GM21381 (cell line): ENCODE data around the gene RNF222.
A peak's percentile ranks its signal among the peaks of the same experiment; 100 is the strongest.
"Not testable (repeated sequence)": the region's sequence is repeated elsewhere in the genome, so short reads cannot be mapped to it uniquely, and the experiment has no call there.

Experiments used
- ATAC-seq: cut with Tn5 transposase; IDR thresholded peaks from one replicate; pipeline ENCODE4 v1.9.1; 2021; ENCODE audit warnings: mild to moderate bottlenecking, moderate library complexity; ENCODE audit not compliant: unreplicated experiment

RNF222 gene

DNA sequence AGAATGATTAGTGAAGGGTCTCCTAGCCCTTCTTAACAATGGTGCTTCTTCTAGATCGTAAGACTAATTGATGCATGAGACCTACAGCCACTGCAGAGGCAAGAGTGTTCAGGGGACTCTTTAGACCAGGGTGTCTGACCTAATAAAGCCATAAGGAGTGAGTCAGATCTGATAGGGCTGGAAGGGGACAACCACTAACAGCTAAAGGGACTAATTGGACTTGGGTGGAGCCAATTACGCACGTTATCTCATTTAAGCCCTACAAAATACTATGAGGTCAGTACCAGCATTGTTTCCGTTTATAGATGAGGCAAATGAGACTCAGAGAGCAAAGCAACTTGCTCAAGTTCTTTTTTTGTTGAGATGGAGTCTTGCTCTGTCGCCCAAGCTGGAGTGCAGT lies 14.5 kb upstream of the RNF222 start:
- no peak for ATAC-seq

DNA sequence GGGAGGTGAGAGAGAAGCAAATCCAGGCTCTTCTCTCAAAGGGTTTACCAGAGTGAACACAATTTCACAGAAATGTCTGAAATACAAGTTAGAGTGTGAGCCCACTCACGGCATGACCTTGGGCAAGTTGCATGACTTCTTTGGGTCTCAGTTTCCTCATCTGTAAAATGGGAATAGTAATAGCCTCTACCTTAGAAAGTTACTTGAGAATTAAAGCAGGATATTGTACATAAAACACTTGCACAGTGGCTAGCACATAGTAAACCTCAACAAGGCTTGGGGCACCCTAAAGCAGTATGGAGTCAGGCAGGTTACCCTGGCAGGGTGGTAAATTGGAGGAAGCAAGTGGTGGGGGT lies 13.2 kb upstream of the RNF222 start:
- no peak for ATAC-seq

DNA sequence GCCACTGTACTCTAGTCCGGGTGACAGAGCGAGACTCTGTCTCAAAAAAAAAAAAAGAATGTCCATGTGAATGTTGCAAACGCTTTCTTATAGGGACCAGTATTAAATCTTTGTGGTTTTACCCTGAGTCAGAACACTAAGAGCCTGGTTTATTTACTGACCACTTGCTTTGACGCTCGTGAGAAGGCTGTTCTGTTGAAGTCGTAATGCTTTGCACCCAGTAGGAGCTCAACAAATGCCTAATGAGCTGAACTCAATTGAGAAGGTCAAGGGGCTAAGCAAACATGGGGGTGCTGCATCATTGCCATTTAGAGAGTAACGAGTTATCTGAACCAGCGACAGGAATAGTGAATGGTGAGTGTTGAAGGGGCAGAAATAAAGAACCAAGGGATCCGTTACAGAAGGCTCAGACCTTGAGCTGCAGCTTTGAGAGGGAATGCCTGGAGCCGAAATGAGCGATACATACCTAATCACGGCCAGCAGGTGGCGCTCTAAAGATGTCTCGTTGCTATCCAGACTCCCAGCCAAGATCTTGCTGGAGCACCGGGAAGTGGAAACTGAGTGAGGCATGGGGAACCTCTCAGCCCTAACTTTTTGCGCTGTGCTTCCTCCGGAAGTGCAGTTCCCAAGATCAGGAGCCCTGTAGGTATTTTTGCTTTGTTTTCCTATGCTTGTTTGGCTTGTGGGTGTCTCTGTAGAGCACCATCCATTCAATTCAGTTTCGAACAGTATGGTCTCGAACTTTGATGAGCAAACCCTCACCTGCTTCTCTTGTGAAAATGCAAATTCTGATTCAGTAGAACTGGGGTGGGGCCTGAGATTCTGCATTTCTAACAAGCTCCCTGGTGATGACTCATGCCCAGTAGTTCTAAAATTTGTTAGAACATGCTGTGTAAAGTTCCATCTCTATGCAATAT lies 12.6 kb upstream of the RNF222 start:
- no peak for ATAC-seq

DNA sequence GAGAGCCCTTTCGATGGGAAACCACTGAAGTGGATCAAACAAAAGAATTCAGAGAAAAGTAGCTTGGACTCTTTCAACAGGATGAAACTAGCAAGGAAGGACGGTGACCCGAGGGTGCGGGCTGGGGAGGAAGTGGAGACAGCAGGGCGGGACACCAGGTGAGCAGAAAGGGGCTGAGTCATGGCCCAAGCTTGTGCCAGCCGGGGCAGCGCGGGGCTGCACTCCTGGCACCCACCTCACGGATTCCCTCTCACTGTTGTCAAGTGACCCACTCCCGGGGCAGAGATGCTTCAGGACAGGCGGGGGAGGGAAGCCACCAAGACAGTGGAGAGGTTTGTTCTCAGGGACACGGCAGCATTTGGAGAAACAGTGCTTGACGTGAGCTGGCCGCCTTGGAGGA lies 10.7 kb upstream of the RNF222 start:
- no peak for ATAC-seq

DNA sequence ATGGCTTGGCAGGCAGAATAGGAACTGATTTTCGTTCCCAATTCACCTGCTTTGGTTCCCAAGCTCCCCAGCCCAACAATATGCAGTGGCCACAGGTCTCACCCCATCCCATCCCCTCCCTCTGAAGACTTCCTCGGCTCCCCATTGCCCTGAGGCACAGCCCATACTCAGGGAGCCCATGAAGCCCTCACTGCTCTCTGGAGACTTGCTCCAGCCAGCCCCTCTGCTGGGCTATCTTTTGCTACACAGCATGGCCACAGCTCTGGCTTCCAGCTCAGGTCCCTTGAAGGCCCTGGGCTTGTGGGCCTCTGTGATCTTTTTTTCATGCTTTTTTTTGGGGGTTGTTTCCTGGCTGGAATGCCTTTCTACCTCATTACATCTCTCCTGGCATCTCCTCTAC lies 8.5 kb upstream of the RNF222 start:
- no peak for ATAC-seq

DNA sequence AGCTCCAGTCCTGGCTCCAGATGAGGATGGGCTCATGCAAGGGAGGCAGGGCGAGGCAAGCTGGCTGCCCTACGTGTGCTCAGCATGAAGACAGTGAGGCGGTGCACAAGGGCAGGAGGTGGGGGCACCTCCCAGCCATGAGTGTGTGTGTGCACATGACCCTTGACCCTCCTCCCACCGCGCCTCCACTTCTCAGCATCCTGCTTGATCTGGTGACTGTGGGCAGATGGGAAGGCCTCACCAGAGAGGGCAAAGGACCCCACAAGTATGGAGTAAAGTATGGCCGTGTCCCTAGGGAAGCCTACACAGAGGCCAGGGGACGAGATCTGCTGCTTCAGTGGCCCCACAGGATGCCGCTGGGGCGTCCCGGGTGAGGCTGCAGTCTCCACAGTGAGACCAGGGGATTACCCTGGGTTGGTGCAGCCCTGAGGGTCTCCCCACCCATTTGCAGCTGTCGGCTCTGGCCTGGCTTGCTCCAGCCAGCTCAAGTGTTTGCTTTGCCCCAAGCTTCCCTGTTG lies 7.9 kb upstream of the RNF222 start:
- no peak for ATAC-seq

DNA sequence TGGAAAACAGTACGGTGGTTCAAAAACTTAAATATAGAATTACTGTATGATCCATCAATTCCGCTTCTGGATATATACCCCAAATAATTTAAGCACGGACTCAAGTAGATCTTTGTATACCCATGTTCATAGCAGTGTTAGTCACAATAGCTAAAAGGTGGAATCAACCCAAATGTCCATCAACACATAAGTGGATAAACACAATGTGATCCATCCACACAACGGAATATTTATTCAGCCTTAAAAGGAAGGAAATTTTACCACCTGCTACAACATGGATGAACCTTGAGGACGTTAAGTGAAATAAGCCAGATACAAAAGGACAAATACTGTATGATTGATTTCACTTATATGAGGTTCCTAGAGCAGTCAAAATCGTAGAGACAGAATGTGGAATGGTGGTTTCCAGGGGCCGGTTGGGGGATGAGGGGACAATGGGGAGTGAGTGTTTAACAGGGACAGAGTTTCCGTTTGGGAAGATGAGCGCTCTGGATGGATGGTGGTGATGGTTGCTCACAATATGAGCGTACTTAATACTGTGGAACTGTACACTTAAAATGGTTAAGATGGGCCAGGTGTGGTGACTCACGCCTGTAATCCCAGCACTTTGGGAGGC lies 5.4 kb upstream of the RNF222 start:
- no peak for ATAC-seq

DNA sequence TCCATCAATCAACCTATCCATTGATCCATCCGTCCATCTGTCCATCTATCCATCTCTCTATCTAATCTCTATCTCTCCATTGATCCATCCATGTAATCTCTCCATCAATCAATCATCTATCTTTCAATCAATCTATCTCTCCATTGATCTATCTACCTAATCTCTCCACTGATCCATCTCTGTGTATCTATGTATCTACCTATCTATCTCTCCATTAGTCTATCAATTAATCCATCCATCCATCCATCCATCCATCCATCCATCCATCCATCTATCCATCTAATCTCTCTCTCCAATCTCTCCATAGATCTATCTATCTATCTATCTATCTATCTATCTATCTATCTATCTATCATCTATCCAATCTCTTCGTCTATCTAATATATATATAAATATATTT lies 3.5 kb upstream of the RNF222 start:
- ATAC-seq = no peak

DNA sequence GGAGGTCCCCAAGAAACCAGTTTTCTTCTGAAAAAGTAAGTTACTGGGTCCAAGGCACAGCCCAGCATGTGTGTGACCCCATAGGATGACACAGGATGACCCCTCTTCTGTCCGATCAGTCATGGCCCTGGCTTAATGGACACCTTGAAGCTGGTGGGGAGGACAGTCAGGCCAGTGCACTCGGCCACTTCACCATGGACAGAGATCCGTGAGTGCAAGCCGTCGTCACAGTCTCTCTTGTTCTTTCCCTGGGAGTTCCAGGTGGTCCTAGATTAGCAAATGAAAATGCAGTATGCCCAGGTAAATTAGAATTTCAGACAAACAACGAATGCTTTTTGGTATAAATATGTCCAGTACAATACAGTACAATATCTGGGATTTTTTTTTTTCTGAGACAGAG lies 1.4 kb upstream of the RNF222 start:
- no peak for ATAC-seq

DNA sequence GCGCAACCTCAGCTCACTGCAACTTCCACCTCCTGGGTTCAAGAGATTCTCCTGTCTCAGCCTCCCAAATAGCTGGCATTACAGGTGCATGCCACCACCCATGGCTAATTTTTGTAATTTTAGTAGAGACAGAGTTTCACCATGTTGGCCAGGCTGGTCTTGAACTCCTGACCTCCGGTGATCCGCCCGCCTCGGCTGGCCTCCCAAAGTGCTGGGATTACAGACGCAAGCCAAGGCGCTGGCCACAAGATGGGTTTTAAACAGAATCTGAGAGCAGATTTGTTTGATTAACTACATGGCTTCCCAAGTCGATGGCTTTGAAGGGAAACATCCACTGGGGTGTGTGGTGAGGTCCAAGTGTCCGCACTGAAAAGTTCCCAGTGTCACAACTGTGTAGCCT lies 3.1 kb downstream of the RNF222 start:
- ATAC-seq = not testable (repeated sequence)

DNA sequence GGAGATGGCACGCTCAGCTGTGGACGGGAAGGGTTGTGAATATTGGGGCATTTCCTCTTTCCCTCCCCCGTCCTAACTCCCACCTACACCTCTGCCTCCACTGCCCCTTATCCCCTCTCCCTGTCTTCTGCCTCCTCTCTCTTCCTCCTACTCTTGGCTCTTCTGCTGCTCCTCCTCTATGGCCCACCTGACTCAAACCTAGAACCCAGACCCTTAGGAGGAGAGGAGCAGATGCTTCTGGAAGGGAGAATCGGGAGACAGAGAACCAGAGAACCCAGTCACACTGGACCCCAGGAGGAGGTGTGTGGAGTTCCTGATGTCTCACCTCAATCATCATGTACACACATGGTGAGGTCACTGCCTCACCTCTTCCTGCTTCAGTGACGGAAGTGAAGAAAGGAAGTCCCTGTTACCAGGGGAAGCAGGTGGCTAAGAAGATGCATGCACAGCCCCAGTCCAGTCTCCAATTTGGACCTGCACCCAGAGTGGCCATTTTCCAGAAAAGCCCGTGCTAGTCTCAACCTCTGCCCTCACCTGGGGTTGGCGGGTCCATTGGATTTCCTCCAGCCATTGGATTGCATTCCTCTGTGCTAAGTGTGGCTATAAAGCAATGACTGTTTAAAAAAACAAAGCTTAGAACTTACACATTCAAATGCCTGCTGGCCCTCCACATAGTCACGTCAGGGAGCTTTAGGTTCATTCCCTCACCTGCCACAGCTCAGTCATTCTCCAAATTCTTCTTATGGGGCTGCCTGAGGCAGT lies 4.0 kb downstream of the RNF222 start:
- ATAC-seq = no peak

DNA sequence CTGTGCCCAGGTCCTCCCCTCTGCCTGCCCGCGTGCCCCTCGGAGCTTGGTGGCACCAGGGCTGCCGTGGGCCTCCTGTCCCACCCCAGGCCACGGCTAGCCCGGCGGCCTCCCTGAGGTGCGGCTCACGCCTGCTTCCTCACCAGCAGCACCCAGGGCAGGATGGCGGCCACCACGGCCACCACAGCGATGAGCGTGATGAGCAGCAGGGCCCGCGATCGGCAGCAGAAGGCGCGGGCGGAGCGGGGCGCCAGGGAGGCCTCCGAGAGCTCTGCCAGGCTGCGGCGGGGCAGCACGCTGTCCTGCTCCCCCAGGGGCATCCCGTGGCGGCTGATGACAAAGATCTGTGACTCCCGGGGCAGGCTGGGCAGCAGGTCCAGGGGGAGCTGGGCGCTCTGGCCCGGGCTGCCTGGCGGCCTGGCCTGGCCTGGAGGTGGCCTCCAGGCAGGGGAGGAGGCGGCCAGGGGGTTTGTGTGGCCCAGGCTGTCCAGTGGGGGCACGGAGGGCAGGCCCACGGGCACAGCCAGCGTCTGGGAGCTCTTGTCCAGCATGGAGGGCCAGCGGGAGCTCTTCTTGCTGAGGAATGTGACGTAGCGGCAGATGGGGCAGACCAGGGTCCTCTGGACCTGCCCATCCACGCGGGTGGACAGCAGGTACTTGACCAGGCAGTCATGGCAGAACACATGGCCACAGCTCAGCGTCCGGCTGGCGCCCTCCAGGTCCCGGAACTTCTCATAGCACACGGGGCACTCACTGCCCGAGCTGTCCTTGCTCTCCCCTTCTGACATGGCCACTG lies 4.8 kb downstream of the RNF222 start:
- ATAC-seq = no peak

DNA sequence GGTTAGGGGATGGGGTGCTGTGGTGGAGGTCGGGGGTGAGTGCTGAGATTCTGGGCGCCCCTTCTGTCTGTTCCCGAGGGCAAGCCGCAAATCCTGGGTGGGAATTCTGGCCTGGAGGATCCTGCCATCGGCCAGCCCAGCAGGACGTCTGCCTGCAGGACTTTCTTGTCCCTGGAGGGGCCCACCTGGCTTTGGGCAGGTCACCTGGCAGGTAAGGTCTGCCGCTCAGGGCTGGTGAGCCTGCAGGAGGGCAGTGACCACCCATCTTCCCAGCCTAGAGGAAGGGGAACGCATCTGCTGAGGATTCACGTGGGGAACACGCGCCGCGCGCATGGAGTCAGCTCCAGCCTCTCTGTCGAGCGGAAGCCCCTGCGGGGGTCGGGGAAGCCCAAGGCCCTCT lies 5.4 kb downstream of the RNF222 start:
- ATAC-seq = no peak

DNA sequence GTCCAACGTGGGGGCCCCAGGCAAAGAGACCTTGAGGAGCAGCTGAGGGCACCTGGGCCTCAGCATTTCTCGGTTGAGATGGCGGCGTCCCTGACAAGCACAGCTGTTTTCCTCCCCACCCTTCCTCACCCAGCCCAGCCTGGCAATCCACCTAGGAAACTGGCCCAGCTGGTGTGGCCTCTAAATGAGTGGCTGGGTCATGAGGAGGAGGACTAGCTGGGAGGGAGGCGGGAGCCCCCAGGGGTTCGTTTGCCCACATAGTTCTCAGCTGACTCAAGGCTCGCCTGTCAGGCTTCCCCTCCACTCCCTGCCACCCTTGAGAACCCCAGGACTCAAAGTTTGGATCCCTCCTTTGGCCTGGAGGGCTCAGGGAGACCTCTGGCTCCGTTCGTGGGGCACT lies 5.9 kb downstream of the RNF222 start:
- ATAC-seq = no peak

DNA sequence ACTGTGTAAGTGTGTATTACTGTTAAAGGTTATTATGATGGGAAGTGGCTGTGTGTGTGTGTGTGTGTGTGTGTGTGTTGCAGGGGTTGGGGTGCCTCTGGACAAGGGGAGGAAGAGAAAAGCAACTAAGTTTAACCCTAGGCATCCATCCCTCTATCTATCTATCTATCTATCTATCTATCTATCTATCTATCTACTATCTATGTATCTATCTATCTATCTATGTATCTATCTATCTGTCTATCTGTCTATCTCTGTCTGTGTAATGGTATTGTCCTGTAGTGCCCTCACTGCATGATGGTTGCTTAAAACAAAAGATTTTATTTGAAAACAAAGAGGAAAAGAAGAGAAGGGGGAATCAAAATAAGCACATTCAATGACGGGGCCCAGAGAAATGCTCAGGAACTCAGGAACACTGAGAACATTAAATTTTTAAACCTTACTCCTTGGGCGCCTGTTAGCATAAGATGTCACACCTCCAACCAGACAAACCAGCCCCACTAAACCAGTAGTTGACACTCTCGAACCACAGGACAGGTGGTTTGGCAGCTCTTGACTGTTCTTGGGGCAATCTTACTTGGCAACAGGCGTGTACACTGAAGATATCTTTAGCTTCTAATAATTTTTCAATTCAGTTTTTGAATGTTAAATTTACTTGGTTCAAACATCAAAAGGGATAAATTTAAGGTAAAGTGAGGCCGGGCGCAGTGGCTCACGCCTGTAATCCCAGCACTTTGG lies 9.5 kb downstream of the RNF222 start:
- ATAC-seq = no peak

DNA sequence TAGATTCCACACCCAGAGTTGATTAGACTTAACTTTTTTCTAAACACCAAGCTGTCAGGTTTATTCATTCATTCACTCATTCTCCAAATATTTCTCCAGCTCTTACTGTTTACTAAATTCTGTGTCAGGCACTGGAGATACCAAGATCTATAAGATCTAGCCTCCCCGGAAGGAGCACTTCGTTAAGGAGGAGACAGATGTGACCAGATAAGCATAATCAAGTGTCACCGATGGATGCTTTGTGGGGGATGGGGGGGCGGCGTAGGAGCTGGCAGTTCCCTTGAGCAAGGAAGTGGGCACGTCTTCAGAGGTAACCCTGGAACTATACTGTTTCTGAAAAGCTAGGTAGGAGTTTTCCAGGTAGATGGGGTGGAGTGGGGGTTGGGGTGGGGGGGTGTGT lies 10.8 kb downstream of the RNF222 start:
- no peak for ATAC-seq

DNA sequence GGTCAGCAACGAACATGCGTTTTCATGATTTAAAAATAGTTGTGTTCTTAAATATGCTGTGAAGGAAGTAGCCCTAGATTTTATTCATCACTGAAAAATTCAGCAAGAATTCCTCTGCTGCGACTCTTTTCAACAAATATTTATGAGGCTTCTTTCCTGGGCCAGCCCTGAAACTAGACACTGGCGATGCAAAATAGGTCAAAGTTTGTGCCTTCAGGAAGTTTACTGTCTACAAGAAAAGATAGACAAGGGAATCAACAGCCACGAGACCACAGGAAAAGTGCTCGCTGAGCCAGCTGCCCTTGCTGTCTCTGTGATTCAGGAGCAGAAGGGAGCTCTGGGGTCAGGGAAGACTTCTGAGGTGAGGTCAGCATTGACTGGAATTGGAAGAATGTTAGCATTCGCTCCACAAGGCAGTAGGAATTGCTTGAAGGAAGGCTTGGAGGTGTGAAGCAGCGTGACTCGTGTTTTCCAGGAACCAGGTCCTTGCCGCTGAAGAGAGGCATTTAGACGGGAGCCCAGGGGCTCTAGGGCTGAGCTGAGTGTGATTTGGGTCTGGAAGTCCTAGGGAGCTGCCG lies 12.7 kb downstream of the RNF222 start:
- ATAC-seq = no peak

DNA sequence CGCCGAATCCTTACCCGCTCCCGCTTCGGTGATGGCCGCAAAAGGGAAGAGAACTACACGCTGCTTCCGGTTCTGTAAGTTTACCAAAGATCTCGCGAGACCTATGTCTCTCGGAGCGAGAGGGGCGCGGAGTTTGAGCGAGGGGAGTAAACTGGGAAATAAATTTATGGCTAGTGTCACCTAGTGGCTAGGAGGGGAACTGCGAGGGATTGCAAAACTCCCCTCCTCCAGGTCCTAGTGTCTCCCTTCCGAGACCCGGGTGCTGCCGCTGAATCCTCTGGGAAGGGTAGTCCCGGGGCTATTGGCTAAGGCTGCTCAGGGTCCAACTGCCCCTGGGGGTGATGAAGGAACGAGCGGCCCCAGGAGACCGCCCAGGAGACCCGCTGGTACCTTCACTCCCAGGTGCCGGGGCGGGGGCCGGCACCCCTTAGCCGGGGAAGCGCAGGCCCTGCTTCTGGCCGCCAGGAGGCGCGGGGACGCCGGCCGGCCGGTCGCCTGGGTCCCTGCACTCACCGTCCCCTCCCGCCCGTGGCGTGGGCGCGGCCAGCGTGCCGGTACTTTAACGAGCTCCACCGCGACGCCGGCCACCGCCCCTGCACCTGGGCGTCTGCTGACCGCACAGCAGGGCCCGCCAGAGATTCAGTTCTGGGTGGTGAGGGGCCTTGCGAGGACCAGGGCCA lies 14.3 kb downstream of the RNF222 start, which contains the start of gene RPL26:
RPL26 (minus strand) TSS at position 51 of the 680 bp plus-strand sequence. CDS start 883 bp downstream, outside the sequence.
- ATAC-seq = peak; percentile 87

DNA sequence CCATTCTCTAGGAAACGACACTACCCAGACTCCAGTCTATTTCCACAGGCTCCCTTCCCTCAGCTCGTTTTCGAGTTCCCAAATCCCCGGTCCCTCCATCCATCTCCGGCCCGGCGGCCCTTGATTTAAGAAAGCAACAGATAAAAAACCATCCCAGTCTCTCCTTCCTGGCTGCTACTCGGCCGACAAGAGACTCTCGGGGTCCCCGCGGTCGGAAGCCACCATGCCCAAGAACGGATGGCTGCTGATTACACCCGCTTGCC lies 14.8 kb downstream of the RNF222 start:
- no peak for ATAC-seq
